Measurements from ENCODE around the gene CNGA3. TPM values are rescaled to one million over a fixed set of nuclear protein-coding genes. Genes with fewer than 3 reads are reported as not detected.

Gene CNGA3
- total RNA-seq, 1 experiment from 2014 or later = not detected

- CTCF ChIA-PET = no interaction called here
- BruUV-seq (replicated peaks) = no TSS peak
- H3K4me3 Mint-ChIP-seq (ENCODE audit: low read depth, unreplicated experiment) = no peak overlapping the region
These were observed 43.0 kb downstream of the CNGA3 start for GRCh38 chr2:98389251-98389605.

GRCh38 chr2:98390571-98391476 is 44.6 kb downstream of the CNGA3 start:
- Mint-ChIP-seq H3K36me3 (ENCODE audit: insufficient read depth, unreplicated experiment) (no peaks in the 10 kb centered on the region), H3K4me3 (ENCODE audit: low read depth, unreplicated experiment) (no peak overlapping the region), H3K9me3 (ENCODE audit: low read depth, unreplicated experiment) (no peaks in the 10 kb centered on the region), H3K27me3 (ENCODE audit: unreplicated experiment) (peaks cover 77% of the 10 kb centered on the region), H3K27ac (ENCODE audit: unreplicated experiment) (no peak overlapping the region), H3K4me1 (ENCODE audit: low read depth, unreplicated experiment) (no peaks in the 10 kb centered on the region)
- no TSS peak for BruUV-seq (replicated peaks)
- CTCF ChIA-PET = no interaction called here
- intact Hi-C loops (cut with micrococcal nuclease; ENCODE audit: unreplicated experiment) = no loop called here
- DNase-seq = no peak
- no peak for TF ChIP-seq CTCF (IDR thresholded peaks at IDR 0.05; ENCODE audit: unreplicated experiment)

More at GRCh38 chr2:98389251-98389605, 43.0 kb downstream of the CNGA3 start:
- Mint-ChIP-seq H3K9me3 (ENCODE audit: low read depth, unreplicated experiment) (no peaks in the 10 kb centered on the region), H3K27ac (ENCODE audit: unreplicated experiment) (no peak overlapping the region), H3K27me3 (ENCODE audit: unreplicated experiment) (peaks cover 78% of the 10 kb centered on the region), H3K4me1 (ENCODE audit: low read depth, unreplicated experiment) (peaks cover 6% of the 10 kb centered on the region), H3K36me3 (ENCODE audit: insufficient read depth, unreplicated experiment) (no peaks in the 10 kb centered on the region)
- TF ChIP-seq CTCF (IDR thresholded peaks at IDR 0.05; ENCODE audit: unreplicated experiment) = no peak
- no peak for DNase-seq
- intact Hi-C loops (cut with micrococcal nuclease; ENCODE audit: unreplicated experiment) = loop anchor here (10.0 kb wide), 2 partner anchors 104 to 204 kb away; no protein-coding TSS in a partner anchor

GRCh38 chr2:98391581-98392270 is 45.5 kb downstream of the CNGA3 start:
- CTCF ChIA-PET = no interaction called here
- intact Hi-C loops (cut with micrococcal nuclease; ENCODE audit: unreplicated experiment) = no loop called here
- no peak overlapping the region for H3K4me3 Mint-ChIP-seq (ENCODE audit: low read depth, unreplicated experiment)
- DNase-seq = no peak
- H3K4me1 Mint-ChIP-seq (ENCODE audit: low read depth, unreplicated experiment) = no peaks in the 10 kb centered on the region
- TF ChIP-seq CTCF (IDR thresholded peaks at IDR 0.05; ENCODE audit: unreplicated experiment) = no peak
- no TSS peak for BruUV-seq (replicated peaks)
- peaks cover 77% of the 10 kb centered on the region for H3K27me3 Mint-ChIP-seq (ENCODE audit: unreplicated experiment)
- no peaks in the 10 kb centered on the region for H3K36me3 Mint-ChIP-seq (ENCODE audit: insufficient read depth, unreplicated experiment)
- H3K9me3 Mint-ChIP-seq (ENCODE audit: low read depth, unreplicated experiment) = peaks cover 3% of the 10 kb centered on the region
- no peak overlapping the region for H3K27ac Mint-ChIP-seq (ENCODE audit: unreplicated experiment)

GRCh38 chr2:98393354-98393753 is 47.1 kb downstream of the CNGA3 start:
- H3K9me3 Mint-ChIP-seq (ENCODE audit: low read depth, unreplicated experiment) = peaks cover 3% of the 10 kb centered on the region
- H3K4me3 Mint-ChIP-seq (ENCODE audit: low read depth, unreplicated experiment) = no peak overlapping the region
- no peaks in the 10 kb centered on the region for H3K4me1 Mint-ChIP-seq (ENCODE audit: low read depth, unreplicated experiment)
- intact Hi-C loops (cut with micrococcal nuclease; ENCODE audit: unreplicated experiment) = no loop called here
- no peaks in the 10 kb centered on the region for H3K36me3 Mint-ChIP-seq (ENCODE audit: insufficient read depth, unreplicated experiment)
- DNase-seq = no peak
- CTCF ChIA-PET = interaction anchor here (0.6 to 0.7 kb wide), 2 partner anchors 400 to 660 kb away, joined by 3 read pairs; no protein-coding TSS in a partner anchor
- H3K27me3 Mint-ChIP-seq (ENCODE audit: unreplicated experiment) = peaks cover 76% of the 10 kb centered on the region
- H3K27ac Mint-ChIP-seq (ENCODE audit: unreplicated experiment) = no peak overlapping the region
- no TSS peak for BruUV-seq (replicated peaks)
- no peak for TF ChIP-seq CTCF (IDR thresholded peaks at IDR 0.05; ENCODE audit: unreplicated experiment)

Data from Calu3 (cell line).